Activated CD4-positive, CD25-positive, alpha-beta regulatory T cell treated with anti-CD3 and anti-CD28 coated beads, Interleukin-2, amount 50 U/mL, for 24 hours (primary cell): ENCODE results near the gene MBTD1.
A peak's percentile ranks its signal among the peaks of the same experiment; 100 is the strongest.

Source experiments
- ATAC-seq, 2 donors: fragments of 150-1000 bp; cut with Tn5 transposase; one replicate each; pipeline ENCODE4 v1.10.0; 2021; ENCODE audit warnings: mild to moderate bottlenecking in 1 of 2, moderate library complexity in 1 of 2

MBTD1 gene

GRCh38 chr17:51142597-51142996 is 117.3 kb downstream of the MBTD1 start:
- ATAC-seq, result no peak

DNA sequence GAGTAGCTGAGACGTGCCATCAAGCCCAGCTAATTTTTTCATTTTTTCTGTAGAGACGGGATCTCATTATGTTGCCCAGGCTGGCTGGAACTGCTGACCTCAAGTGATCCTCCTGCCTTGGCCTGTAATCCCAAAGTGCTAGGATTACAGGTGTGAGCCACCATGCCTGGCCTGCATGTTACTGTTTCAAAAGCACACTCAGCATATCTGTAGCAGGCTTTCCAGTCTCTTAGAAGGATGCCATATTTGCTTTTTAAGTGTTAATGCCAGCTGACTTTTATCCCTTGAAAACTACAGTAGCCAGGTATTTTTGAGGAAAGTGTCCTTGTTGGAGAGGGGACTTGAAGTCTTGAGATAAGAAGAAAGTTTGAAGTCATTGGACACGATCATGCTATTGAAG is 123.9 kb downstream of the MBTD1 start:
- ATAC-seq, result no peak

GRCh38 chr17:51133365-51133764 is 126.5 kb downstream of the MBTD1 start:
- ATAC-seq, result peak in 1 of 2 donors; percentile 13

DNA sequence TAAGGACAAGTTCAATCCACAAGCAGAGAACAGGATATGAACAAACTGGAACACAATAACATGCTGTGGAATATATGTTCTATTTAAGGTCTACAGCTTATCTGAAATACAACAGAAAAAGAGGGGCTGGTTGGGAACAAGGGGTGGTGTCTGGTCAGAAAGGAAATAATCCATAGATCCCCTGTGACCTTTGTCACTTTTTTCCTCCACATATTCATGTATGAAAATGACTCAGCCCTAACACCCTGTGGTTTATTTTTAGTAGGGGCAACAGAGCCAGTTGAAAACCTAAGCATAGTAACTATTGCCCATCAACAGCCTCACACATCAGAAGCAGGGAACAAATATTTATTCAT is 126.9 kb downstream of the MBTD1 start:
- ATAC-seq, result peak in 1 of 2 donors; percentile 33

DNA sequence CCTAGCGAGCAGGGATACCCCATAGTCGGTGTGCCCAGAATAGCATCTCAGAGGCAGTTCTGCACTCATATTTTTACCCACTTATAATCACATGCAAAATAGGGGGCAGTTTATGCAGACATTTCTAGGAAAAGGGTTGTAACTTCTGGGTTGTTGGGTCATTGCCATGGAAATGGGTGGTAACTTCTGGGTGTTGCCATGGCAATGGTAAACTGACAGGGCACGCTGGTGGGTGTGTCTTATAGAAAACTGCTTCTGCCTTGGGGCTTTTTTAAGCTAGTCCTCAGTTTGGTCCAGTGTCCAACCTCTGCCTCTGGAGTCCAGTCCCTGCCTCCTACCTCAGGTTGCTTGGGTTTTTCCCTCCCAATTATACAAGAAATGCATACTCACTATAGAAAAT is 131.8 kb downstream of the MBTD1 start:
- peak; percentile 25 to 41 for ATAC-seq
